Stimulated activated effector memory CD8-positive, alpha-beta T cell treated with anti-CD3 and anti-CD28 coated beads, Interleukin-12 subunit alpha, Interleukin-12 subunit beta, amount 100 ng/mL, for 72 hours (primary cell): ENCODE results near the gene RYR3.
"Not testable (repeated sequence)": the region's sequence is repeated elsewhere in the genome, so short reads cannot be mapped to it uniquely, and the experiment has no call there.

Experiments used
- ATAC-seq: fragments of 150-1000 bp; cut with Tn5 transposase; 2 replicates; pipeline ENCODE4 v1.10.0; 2021
- DNase-seq, 2 donors: peaks; one replicate each; pipeline ENCODE4 v3.0.0; 2021 to 2022; ENCODE audit warnings: low spot score in 2 of 2
- H3K27ac Mint-ChIP-seq: one replicate; pipeline ENCODE4 v1.8.0; 2022; ENCODE audit warnings: mild to moderate bottlenecking, mixed read lengths
- H3K36me3 Mint-ChIP-seq: one replicate; pipeline ENCODE4 v1.8.0; 2022; ENCODE audit warnings: mild to moderate bottlenecking, mixed read lengths
- H3K4me1 Mint-ChIP-seq: one replicate; pipeline ENCODE4 v1.8.0; 2022; ENCODE audit warnings: mixed read lengths
- H3K4me3 Mint-ChIP-seq: one replicate; pipeline ENCODE4 v1.8.0; 2022; ENCODE audit warnings: mild to moderate bottlenecking, mixed read lengths
- H3K9me3 Mint-ChIP-seq: one replicate; pipeline ENCODE4 v1.8.0; 2022; ENCODE audit warnings: mixed read lengths

Gene RYR3

DNA sequence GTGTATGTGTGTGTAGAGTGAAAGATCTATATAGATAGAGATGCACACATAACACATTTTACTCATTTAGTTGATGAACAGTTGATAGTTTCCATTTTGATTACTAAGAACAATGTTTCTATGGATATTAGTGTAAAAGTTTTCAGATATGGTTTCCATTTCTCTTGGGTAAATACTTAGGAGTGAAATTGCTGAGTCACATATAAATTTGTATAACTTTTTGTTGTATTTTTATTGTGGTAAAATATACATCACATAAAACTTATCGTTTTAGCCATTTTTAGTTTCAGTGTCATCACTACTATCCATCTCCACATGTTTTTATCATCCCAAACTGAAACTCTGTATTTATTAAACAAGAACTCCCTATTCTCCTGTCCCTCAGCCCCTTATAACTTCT is 258.3 kb downstream of the RYR3 start:
- no peaks in the 10 kb centered on the region for H3K4me1 Mint-ChIP-seq
- DNase-seq = no peak
- H3K9me3 Mint-ChIP-seq = no peaks in the 10 kb centered on the region
- no peak overlapping the region for H3K4me3 Mint-ChIP-seq
- no peak overlapping the region for H3K27ac Mint-ChIP-seq
- ATAC-seq = no peak
- no peaks in the 10 kb centered on the region for H3K36me3 Mint-ChIP-seq

DNA sequence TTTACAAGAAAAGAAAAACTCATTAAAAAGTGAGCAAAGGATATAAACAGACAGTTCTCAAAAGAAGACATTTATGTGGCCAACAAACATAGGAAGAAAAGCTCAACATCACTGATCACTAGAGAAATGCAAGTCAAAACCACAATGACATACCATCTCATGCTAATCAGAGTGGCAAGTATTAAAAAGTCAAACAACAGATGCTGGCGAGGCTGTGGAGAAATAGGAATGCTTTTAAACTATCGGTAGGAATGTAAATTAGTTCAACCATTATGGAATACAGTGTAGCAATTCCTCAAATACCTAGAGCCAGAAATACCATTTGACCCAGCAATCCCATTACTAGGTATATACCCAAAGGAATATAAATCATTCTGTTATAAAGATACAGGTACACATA is 267.1 kb downstream of the RYR3 start:
- DNase-seq, H3K4me3 Mint-ChIP-seq, H3K27ac Mint-ChIP-seq, H3K9me3 Mint-ChIP-seq, ATAC-seq, H3K36me3 Mint-ChIP-seq, H3K4me1 Mint-ChIP-seq: not testable (repeated sequence)

DNA sequence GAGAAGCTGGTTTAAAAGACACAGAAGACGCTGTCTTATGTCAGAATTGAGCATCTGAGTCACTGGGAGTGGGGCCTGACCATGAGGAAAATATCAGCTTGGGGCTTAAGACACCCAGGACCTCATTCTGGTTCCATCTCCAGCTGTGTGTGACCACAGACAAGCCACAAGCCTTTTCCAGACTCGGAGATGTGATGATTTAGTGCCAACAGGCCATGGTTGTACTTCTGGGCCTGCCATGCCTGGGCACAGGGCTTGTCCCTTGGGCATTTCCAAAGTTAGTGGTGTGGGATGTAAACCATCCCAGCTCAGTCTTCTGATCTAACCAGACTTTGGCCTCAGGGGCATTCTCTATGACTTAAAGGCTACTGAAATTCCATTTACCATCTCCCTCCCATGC is 269.8 kb downstream of the RYR3 start:
- DNase-seq (no peak), ATAC-seq (no peak)
- H3K36me3 Mint-ChIP-seq = no peaks in the 10 kb centered on the region
- H3K4me1 Mint-ChIP-seq = no peaks in the 10 kb centered on the region
- H3K4me3 Mint-ChIP-seq = no peak overlapping the region
- no peak overlapping the region for H3K27ac Mint-ChIP-seq
- H3K9me3 Mint-ChIP-seq = peaks cover 5% of the 10 kb centered on the region

- Mint-ChIP-seq H3K9me3 (peaks cover 3% of the 10 kb centered on the region), H3K36me3 (no peaks in the 10 kb centered on the region), H3K4me3 (no peak overlapping the region), H3K27ac (no peak overlapping the region), H3K4me1 (no peaks in the 10 kb centered on the region)
- ATAC-seq (no peak), DNase-seq (no peak)
Measured at GRCh38 chr15:33581032-33581431, 270.3 kb downstream of the RYR3 start.

DNA sequence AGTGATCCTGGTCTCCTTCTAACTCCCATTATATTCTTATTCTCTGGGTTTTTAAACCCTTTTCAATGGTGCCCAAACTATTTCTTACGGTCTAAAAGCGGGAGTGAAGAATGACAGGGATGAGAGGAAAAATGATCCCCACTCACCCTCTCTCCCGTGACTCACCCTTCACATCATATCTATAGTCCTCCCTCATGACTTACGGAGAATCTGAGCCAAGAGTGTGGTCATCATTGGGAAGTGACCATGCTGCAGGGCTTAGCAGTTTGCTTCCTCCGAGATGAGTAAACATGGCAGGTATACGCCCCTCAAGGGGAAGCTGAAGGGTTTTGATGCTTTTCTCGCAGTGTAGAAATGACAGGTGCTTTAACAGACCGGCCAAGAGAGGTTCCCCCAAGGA is 274.0 kb downstream of the RYR3 start:
- Mint-ChIP-seq H3K4me1 (no peaks in the 10 kb centered on the region), H3K9me3 (peaks cover 2% of the 10 kb centered on the region), H3K36me3 (no peaks in the 10 kb centered on the region), H3K27ac (no peak overlapping the region), H3K4me3 (no peak overlapping the region)
- ATAC-seq (no peak), DNase-seq (no peak)

GRCh38 chr15:33586786-33587697 is 276.3 kb downstream of the RYR3 start:
- Mint-ChIP-seq H3K4me1 (no peaks in the 10 kb centered on the region), H3K4me3 (no peak overlapping the region), H3K27ac (no peak overlapping the region), H3K36me3 (no peaks in the 10 kb centered on the region), H3K9me3 (peaks cover 5% of the 10 kb centered on the region)
- DNase-seq = no peak
- no peak for ATAC-seq

GRCh38 chr15:33587773-33588172 is 277.0 kb downstream of the RYR3 start:
- DNase-seq = no peak
- H3K9me3 Mint-ChIP-seq = peaks cover 5% of the 10 kb centered on the region
- no peak for ATAC-seq
- H3K4me3 Mint-ChIP-seq = no peak overlapping the region
- H3K36me3 Mint-ChIP-seq = no peaks in the 10 kb centered on the region
- no peak overlapping the region for H3K27ac Mint-ChIP-seq
- H3K4me1 Mint-ChIP-seq = no peaks in the 10 kb centered on the region

GRCh38 chr15:33592864-33593263 is 282.1 kb downstream of the RYR3 start:
- no peak overlapping the region for H3K4me3 Mint-ChIP-seq
- H3K27ac Mint-ChIP-seq = no peak overlapping the region
- ATAC-seq = no peak

GRCh38 chr15:33598382-33598781 is 287.6 kb downstream of the RYR3 start:
- H3K9me3 Mint-ChIP-seq, H3K4me3 Mint-ChIP-seq, H3K4me1 Mint-ChIP-seq, H3K27ac Mint-ChIP-seq, H3K36me3 Mint-ChIP-seq, ATAC-seq, DNase-seq: not testable (repeated sequence)

More at GRCh38 chr15:33592864-33593263, 282.1 kb downstream of the RYR3 start:
- Mint-ChIP-seq H3K36me3 (no peaks in the 10 kb centered on the region), H3K9me3 (peaks cover 5% of the 10 kb centered on the region), H3K4me1 (no peaks in the 10 kb centered on the region)
- no peak for DNase-seq

DNA sequence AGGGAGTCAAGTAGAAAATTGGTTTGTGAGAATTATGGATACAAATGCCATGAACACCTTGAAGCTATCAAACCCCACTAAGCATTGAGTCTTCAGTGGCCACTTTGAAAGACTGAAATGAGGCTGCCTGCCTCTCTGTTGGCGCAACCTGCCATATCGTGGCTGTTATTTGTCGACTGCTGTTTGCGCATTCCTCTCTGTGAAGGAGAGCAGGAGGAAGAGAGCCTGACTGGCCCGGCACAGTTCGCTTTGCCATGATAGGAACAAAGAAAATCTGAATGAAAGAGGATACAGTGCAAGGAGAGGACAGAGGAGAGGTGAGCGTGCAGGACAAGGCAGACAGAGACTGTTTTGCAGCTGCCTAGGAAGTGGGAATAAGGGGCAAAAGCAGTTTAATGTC is 289.4 kb downstream of the RYR3 start:
- Mint-ChIP-seq H3K4me3 (no peak overlapping the region), H3K27ac (no peak overlapping the region), H3K36me3 (no peaks in the 10 kb centered on the region), H3K9me3 (no peaks in the 10 kb centered on the region), H3K4me1 (no peaks in the 10 kb centered on the region)
- ATAC-seq (no peak), DNase-seq (no peak)

DNA sequence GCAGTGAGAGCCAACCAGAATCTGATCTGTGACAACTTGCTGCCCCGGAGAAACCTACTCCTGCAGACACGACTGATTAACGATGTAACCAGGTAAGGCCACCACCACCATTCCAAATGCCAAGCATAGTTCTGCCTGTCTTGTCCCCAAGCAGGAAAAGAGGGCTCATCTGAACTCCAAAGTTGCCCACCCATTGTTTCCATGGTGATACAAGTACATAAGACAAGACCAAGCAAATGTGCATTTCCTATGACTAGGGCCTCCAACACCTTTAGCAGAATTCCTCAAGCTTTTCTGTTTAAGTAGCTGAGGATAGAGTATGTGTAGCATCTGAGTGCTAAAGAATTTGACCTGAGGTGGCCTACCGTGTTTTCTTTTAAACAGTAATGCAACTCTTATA is 290.7 kb downstream of the RYR3 start:
- DNase-seq (no peak), ATAC-seq (no peak)
- H3K9me3 Mint-ChIP-seq = no peaks in the 10 kb centered on the region
- H3K4me1 Mint-ChIP-seq = no peaks in the 10 kb centered on the region
- H3K27ac Mint-ChIP-seq = no peak overlapping the region
- no peak overlapping the region for H3K4me3 Mint-ChIP-seq
- no peaks in the 10 kb centered on the region for H3K36me3 Mint-ChIP-seq

DNA sequence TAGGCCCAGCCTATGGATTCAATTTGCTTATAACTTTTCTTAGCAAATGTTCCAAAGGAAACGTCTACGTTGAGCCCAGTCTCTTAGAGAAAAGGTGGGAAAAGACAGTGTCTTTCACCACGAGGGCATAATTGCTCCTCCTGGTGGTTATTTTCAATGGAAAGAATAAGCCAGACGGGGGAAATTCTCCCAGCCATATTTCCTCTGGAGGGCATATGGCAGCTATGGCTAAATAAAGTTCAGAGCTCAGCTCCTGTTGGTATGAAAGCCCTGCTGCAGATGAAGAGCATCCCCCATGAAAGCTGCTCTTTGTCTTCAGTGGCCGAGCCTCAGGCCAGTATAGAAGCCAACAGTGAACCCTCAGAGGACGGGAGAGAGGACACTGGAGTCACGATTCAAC is 297.9 kb downstream of the RYR3 start:
- H3K4me3 Mint-ChIP-seq = no peak overlapping the region
- ATAC-seq (no peak), DNase-seq (no peak)
- H3K36me3 Mint-ChIP-seq = no peaks in the 10 kb centered on the region
- no peak overlapping the region for H3K27ac Mint-ChIP-seq
- no peaks in the 10 kb centered on the region for H3K9me3 Mint-ChIP-seq
- H3K4me1 Mint-ChIP-seq = no peaks in the 10 kb centered on the region

DNA sequence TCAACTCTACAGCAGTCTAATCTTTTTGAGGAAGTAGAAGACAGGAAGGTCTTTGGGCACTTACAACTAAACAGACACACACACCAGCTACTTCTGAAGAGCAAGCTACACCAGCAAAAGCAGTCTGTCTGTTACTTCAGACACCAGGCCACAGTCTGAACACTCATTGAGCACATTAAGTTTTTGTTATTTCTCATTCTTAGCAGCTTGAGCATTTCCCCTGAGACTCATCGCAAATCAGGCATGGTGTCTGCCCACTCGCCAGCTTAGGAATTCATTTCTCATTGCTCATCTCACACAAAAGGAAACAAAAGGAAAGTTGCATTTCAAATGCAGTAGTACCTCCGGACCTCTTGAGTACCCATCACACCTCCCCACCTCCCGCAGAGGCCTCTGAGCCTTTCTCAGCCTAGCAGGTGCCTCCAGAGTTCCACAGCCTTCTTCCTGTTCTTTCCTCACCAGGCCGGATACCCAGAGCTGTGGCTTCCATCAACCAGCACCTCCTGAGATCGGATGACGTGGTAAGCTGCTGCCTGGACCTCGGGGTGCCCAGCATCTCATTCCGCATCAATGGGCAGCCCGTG is 302.0 kb downstream of the RYR3 start:
- DNase-seq (no peak), ATAC-seq (no peak)
- no peak overlapping the region for H3K4me3 Mint-ChIP-seq
- no peaks in the 10 kb centered on the region for H3K36me3 Mint-ChIP-seq
- H3K9me3 Mint-ChIP-seq = no peaks in the 10 kb centered on the region
- no peak overlapping the region for H3K27ac Mint-ChIP-seq
- no peaks in the 10 kb centered on the region for H3K4me1 Mint-ChIP-seq

GRCh38 chr15:33616475-33616874 is 305.7 kb downstream of the RYR3 start:
- Mint-ChIP-seq H3K27ac (no peak overlapping the region), H3K36me3 (no peaks in the 10 kb centered on the region), H3K4me1 (no peaks in the 10 kb centered on the region)

DNA sequence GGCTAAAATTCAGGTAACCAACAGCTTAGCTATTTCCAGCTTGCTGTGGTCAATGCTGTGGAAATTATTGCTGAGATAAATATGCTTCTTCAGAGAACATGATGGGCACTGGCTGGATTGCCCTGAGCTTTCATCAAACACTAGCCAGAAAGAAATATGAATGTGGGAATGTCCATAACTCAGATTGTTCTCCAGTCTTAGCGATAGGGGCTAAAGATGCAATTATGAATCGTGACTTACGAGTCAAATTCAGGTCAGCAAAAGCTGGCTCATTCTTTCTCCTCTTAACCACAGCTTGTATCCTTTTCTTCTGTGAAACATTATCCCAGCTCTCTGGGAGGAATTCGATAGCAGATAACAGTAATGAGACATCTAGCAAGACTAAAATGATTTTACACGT is 307.6 kb downstream of the RYR3 start:
- Mint-ChIP-seq H3K9me3 (no peaks in the 10 kb centered on the region), H3K4me3 (no peak overlapping the region), H3K27ac (no peak overlapping the region), H3K36me3 (no peaks in the 10 kb centered on the region), H3K4me1 (no peaks in the 10 kb centered on the region)
- DNase-seq (no peak), ATAC-seq (no peak)

More at GRCh38 chr15:33616475-33616874, 305.7 kb downstream of the RYR3 start:
- H3K9me3 Mint-ChIP-seq = no peaks in the 10 kb centered on the region
- ATAC-seq (no peak), DNase-seq (no peak)
- no peak overlapping the region for H3K4me3 Mint-ChIP-seq

GRCh38 chr15:33621141-33621540 is 310.4 kb downstream of the RYR3 start:
- Mint-ChIP-seq H3K9me3 (no peaks in the 10 kb centered on the region), H3K4me3 (no peak overlapping the region), H3K36me3 (no peaks in the 10 kb centered on the region), H3K4me1 (no peaks in the 10 kb centered on the region), H3K27ac (no peak overlapping the region)
- no peak for ATAC-seq
- DNase-seq = no peak
